Measurements from ENCODE around the gene RNU4-1. TPM values are rescaled to one million over a fixed set of nuclear protein-coding genes. Genes with fewer than 3 reads are reported as not detected.
"Not testable (repeated sequence)": the region's sequence is repeated elsewhere in the genome, so short reads cannot be mapped to it uniquely, and the experiment has no call there.

Gene RNU4-1
- total and polyA plus RNA-seq, 8 donors = 597 to 2,620 (median 1,226) TPM; not detected in 2

- H3K9me3 ChIP-seq; ATAC-seq; FAIRE-seq; H3K36me3 ChIP-seq; H3K4me3 ChIP-seq; intact Hi-C loops (cut with DNase I); H3K27me3 ChIP-seq: not testable (repeated sequence)
- Histone ChIP-seq H3K27ac (peak overlapping the region in 1 of 4 donors; percentile 17), H3K4me1 (peaks cover 3 to 15% (median 13%) of the 10 kb centered on the region in 3 donors)
- DNase-seq = peak; percentile 68 to 90 (median 82)
- peak; percentile 51 to 66 (median 64) for TF ChIP-seq CTCF (IDR thresholded peaks at IDR 0.05)
- 15 to 19% methylated on average over 12 of the region's 12 CpGs for WGBS, 2 donors
Measured at GRCh38 chr12:120335447-120335846, 42.4 kb upstream of the RNU4-1 start.

GRCh38 chr12:120332523-120332922 lies 39.5 kb upstream of the RNU4-1 start:
- H3K36me3 ChIP-seq = no peaks in the 10 kb centered on the region
- FAIRE-seq (no peak), DNase-seq (peak in 5 of 6 donors; percentile 80 to 93 (median 84)), ATAC-seq (peak; percentile 73 to 83 (median 79))
- WGBS, 2 donors = 30 to 43% methylated on average over 6 of the region's 7 CpGs
- H3K4me1 ChIP-seq = peaks cover 7 to 25% (median 23%) of the 10 kb centered on the region in 3 donors
- intact Hi-C loops (cut with DNase I) = no loop called here
- H3K27ac ChIP-seq = peak overlapping the region; percentile 79 to 91 (median 90)
- H3K4me3 ChIP-seq = peak overlapping the region in 1 of 4 donors; percentile 0
- H3K27me3 ChIP-seq = no peaks in the 10 kb centered on the region
- H3K9me3 ChIP-seq = no peaks in the 10 kb centered on the region
- no peak for TF ChIP-seq CTCF (IDR thresholded peaks at IDR 0.05)

GRCh38 chr12:120332041-120332440 lies 39.0 kb upstream of the RNU4-1 start:
- Histone ChIP-seq H3K4me3 (peak overlapping the region in 1 of 4 donors; percentile 0), H3K36me3 (no peaks in the 10 kb centered on the region), H3K27me3 (no peaks in the 10 kb centered on the region), H3K9me3 (no peaks in the 10 kb centered on the region), H3K4me1 (peaks cover 7 to 25% (median 23%) of the 10 kb centered on the region in 3 donors), H3K27ac (peak overlapping the region; percentile 79 to 91 (median 90))
- DNase-seq (peak in 3 of 6 donors; percentile 15 to 51 (median 47)), ATAC-seq (peak; percentile 16 to 36 (median 28)), FAIRE-seq (no peak)
- WGBS, 2 donors = 32 to 37% methylated on average over 5 of the region's 5 CpGs
- no peak for TF ChIP-seq CTCF (IDR thresholded peaks at IDR 0.05)
- intact Hi-C loops (cut with DNase I) = no loop called here

DNA sequence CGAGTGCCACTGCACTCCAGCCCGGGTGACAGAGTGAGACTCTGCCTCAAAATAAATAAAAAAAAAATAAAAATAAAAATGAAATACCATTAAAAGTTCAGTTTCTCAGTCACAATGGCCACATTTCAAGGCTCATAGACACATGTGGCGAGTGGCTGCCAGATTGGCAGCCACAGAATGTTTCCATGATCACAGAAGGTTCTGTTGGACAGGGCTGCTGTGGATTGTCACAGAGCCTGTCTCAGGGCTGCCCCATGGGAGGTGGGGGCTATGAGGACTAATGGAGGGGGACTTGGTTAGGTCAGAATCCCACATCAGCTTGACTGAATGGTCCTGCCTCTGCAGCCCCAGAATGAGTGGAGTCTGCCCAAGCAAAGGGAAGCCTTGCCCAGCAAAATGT lies 38.4 kb upstream of the RNU4-1 start:
- FAIRE-seq (no peak), DNase-seq (peak in 3 of 6 donors; percentile 31 to 55 (median 40)), ATAC-seq (peak in 2 of 4 donors; percentile 12 to 21)
- Histone ChIP-seq H3K4me1 (peaks cover 7 to 25% (median 23%) of the 10 kb centered on the region in 3 donors), H3K27ac (peak overlapping the region; percentile 79 to 91 (median 90)), H3K27me3 (no peaks in the 10 kb centered on the region), H3K36me3 (no peaks in the 10 kb centered on the region), H3K4me3 (no peak overlapping the region), H3K9me3 (no peaks in the 10 kb centered on the region)
- 31 to 48% methylated on average over 3 of the region's 3 CpGs for WGBS, 2 donors
- TF ChIP-seq CTCF (IDR thresholded peaks at IDR 0.05) = no peak
- intact Hi-C loops (cut with DNase I) = no loop called here

DNA sequence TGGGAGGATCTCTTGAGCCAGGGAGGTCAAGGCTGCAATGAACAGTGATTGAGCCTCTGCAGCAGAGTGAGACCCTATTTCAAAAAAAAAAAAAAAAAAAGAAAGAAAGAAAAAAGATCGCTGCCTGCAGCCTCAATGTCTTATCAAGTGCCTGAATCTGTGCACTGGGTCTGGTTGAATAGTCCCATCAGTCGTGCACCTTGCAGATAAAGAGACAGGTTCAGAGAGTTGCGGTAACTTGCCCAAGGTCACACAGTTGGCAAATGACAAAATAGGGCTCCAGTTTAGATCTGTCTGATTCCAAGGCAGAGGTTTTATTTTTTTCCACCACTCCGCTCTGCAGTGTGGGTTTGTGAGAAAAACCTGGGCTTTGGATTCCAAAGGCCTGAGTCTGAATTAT lies 35.2 kb upstream of the RNU4-1 start:
- no peak for DNase-seq
- no peak for ATAC-seq
- Histone ChIP-seq H3K36me3 (peaks cover 0 to 9% (median 0%) of the 10 kb centered on the region in 3 donors), H3K4me1 (peaks cover 7 to 28% (median 23%) of the 10 kb centered on the region in 3 donors), H3K27me3 (no peaks in the 10 kb centered on the region), H3K27ac (peak overlapping the region; percentile 79 to 95 (median 92)), H3K9me3 (no peaks in the 10 kb centered on the region), H3K4me3 (no peak overlapping the region)
- WGBS, 2 donors = 6 to 20% methylated on average over 4 of the region's 4 CpGs
- intact Hi-C loops (cut with DNase I) = no loop called here
- no peak for FAIRE-seq
- TF ChIP-seq CTCF (IDR thresholded peaks at IDR 0.05) = no peak
